GM12878 (cell line): ENCODE data around the gene ZNF212. TPM values are rescaled to one million over a fixed set of nuclear protein-coding genes. Genes with fewer than 3 reads are reported as not detected.

ENCODE experiments used
- ATAC-seq: fragments of 200-7000 bp; cut with Tn5 transposase; 3 replicates; pipeline ENCODE4 v1.9.1; 2020; ENCODE audit warnings: mild to moderate bottlenecking, moderate library complexity
- BruUV-seq: library from RNA; stranded (reverse); fragments of 400-500 nt; replicated peaks from 2 replicates; lab custom pipeline; 2021; lab: Mats Ljungman, UMichigan
- CTCF ChIA-PET: fragments of 300-600 bp; sonication (Branson Sonifier 250); formaldehyde crosslinking; extraction: SDS; loops from one replicate; lab custom pipeline; 2021; ENCODE audit warnings: inconsistent platforms; lab: Yijun Ruan, JAX
- POLR2A ChIA-PET: fragments of 350-600 bp; formaldehyde crosslinking; extraction: SDS; loops from one replicate; lab custom pipeline; 2021; ENCODE audit warnings: inconsistent platforms; lab: Charles Lee
- RAD21 ChIA-PET: fragments of 300-600 bp; sonication (Branson Sonifier 250); formaldehyde crosslinking; loops from one replicate; lab custom pipeline; 2023; ENCODE audit warnings: antibody characterized with exemption; ENCODE audit not compliant: unreplicated experiment; lab: Charles Lee
- SMC1A ChIA-PET: fragments of 300-600 bp; sonication (Branson Sonifier 250); formaldehyde crosslinking; loops from one replicate; lab custom pipeline; 2023; ENCODE audit not compliant: unreplicated experiment, uncharacterized antibody; lab: Charles Lee
- DNase-seq: peaks from one replicate; pipeline ENCODE4 v3.0.0-alpha.2; 2011; ENCODE audit warnings: low read depth, low spot score
- FAIRE-seq: peaks from 3 replicates; lab custom pipeline; 2011; peaks lifted over from hg19 to GRCh38; lab: Jason Lieb, UNC
- H2AFZ ChIP-seq: 2 replicates; pipeline ENCODE4 v1.6.0; 2011; ENCODE audit warnings: low read depth, low read length, control low read depth; ENCODE audit not compliant: control insufficient read depth
- H3K27ac ChIP-seq: 2 replicates; pipeline ENCODE4 v1.5.1; 2011; ENCODE audit warnings: control low read depth; ENCODE audit not compliant: control insufficient read depth, insufficient read depth
- H3K27me3 ChIP-seq, 2 experiments: replicated peaks in 1 of 2; 2 replicates each; pipeline versions ENCODE4 v1.6.0 to v1.6.1; 2011; ENCODE audit warnings: low read length in 1 of 2; ENCODE audit not compliant: control insufficient read depth in 2 of 2, insufficient read depth in 2 of 2
- H3K36me3 ChIP-seq, 2 experiments: 2 replicates each; pipeline ENCODE4 v1.5.1; 2011; ENCODE audit warnings: low read length in 1 of 2; ENCODE audit not compliant: control insufficient read depth in 2 of 2, insufficient read depth in 2 of 2
- H3K4me1 ChIP-seq: 2 replicates; pipeline ENCODE4 v1.6.1; 2011; ENCODE audit warnings: mild to moderate bottlenecking, low read length, moderate library complexity, mixed read lengths; ENCODE audit not compliant: control insufficient read depth, insufficient read depth
- H3K4me2 ChIP-seq: 2 replicates; pipeline ENCODE4 v1.6.0; 2011; ENCODE audit warnings: control low read depth; ENCODE audit not compliant: control insufficient read depth, insufficient read depth
- H3K4me3 ChIP-seq: fragments of 200-600 bp; sonication (generic); 2 replicates; pipeline ENCODE4 v1.5.1; 2016
- H3K79me2 ChIP-seq: 2 replicates; pipeline ENCODE4 v1.6.0; 2011; ENCODE audit warnings: low read length; ENCODE audit not compliant: control insufficient read depth, insufficient read depth
- H3K9ac ChIP-seq: 2 replicates; pipeline ENCODE4 v1.8.0; 2011; ENCODE audit warnings: low read length, control low read depth, mixed read lengths; ENCODE audit not compliant: control insufficient read depth, insufficient read depth
- H3K9me3 ChIP-seq: replicated peaks from 3 replicates; pipeline ENCODE4 v1.5.1; 2011; ENCODE audit warnings: mild to moderate bottlenecking, low read length; ENCODE audit not compliant: control insufficient read depth, insufficient read depth
- H4K20me1 ChIP-seq: 2 replicates; pipeline ENCODE4 v1.6.0; 2011; ENCODE audit not compliant: control insufficient read depth, insufficient read depth
- BACH1 ChIP-seq: fragments of 450-650 bp; IDR thresholded peaks from 2 replicates; pipeline ENCODE4 v1.6.1; 2017; ENCODE audit warnings: mild to moderate bottlenecking, borderline replicate concordance
- FOS ChIP-seq: IDR thresholded peaks from 3 replicates; pipeline ENCODE4 v1.6.1; 2011; ENCODE audit warnings: borderline replicate concordance; ENCODE audit not compliant: insufficient read length; ENCODE audit errors: extremely low read depth
- MXI1 ChIP-seq: fragments of 150-350 bp; IDR thresholded peaks from 2 replicates; pipeline ENCODE4 v1.6.1; 2011; ENCODE audit warnings: low read depth, mild to moderate bottlenecking, inconsistent platforms, low read length, improper control_type of control experiment
- NR2C1 ChIP-seq: fragments of 450-650 bp; IDR thresholded peaks from 2 replicates; pipeline ENCODE4 v1.6.1; 2017; ENCODE audit warnings: antibody characterized with exemption, mild to moderate bottlenecking, moderate library complexity
- POLR2A ChIP-seq: IDR thresholded peaks from 2 replicates; pipeline ENCODE4 v1.6.1; 2011; ENCODE audit warnings: low read depth, mild to moderate bottlenecking, low read length
- SMAD1 ChIP-seq: fragments of 450-650 bp; IDR thresholded peaks from 2 replicates; pipeline ENCODE4 v1.6.1; 2018; ENCODE audit warnings: mild to moderate bottlenecking, low read depth; ENCODE audit not compliant: partially characterized antibody
- SMAD5 ChIP-seq: IDR thresholded peaks from 2 replicates; pipeline ENCODE4 v1.6.1; 2016; ENCODE audit warnings: antibody characterized with exemption, low read depth
- YBX1 ChIP-seq: fragments of 450-650 bp; IDR thresholded peaks from 2 replicates; pipeline ENCODE4 v1.6.1; 2016; ENCODE audit warnings: antibody characterized with exemption
- ZNF207 ChIP-seq: fragments of 450-650 bp; IDR thresholded peaks from 2 replicates; pipeline ENCODE4 v1.6.1; 2014; ENCODE audit warnings: antibody characterized with exemption, mild to moderate bottlenecking, borderline replicate concordance
- WGBS: methylation state at CpG from one replicate; pipeline ENCODE4 v1.1.6; 2016; ENCODE audit warnings: low lambda C conversion rate; ENCODE audit not compliant: insufficient replicate concordance, insufficient coverage; ENCODE audit errors: missing lambda C conversion rate; 5-methylcytosine and 5-hydroxymethylcytosine counted together
- in situ Hi-C: fragments of 300-500 bp; cut with MboI; formaldehyde crosslinking; loops from 9 replicates; pipeline ENCODE4 v1.14.3; 2018; ENCODE audit warnings: mixed read lengths
- intact Hi-C: fragments of 100-400 bp; cut with micrococcal nuclease; formaldehyde crosslinking; loops from one replicate; pipeline ENCODE4 v1.14.2; 2022; ENCODE audit not compliant: unreplicated experiment
- polyA plus RNA-seq, 11 experiments: library from polyadenylated mRNA; depleted of rRNA in 4 of 11; unstranded in 6 of 11; stranded (reverse) in 5 of 11; fragments of >200 nt; fragmentation: Nextera tagmentation in 4 of 11; fragmentation: Illumina TruSeq in 1 of 11; extraction: Ambion mirVana in 4 of 11; extraction: Trizol in 1 of 11; gene quantifications; 1 replicate in 1 of 11; 2 replicates in 10 of 11; pipeline versions ENCODE4 v1.2.1 to v1.2.3, GENCODE V29; 2011 to 2016; ENCODE audit warnings: inconsistent platforms in 2 of 11, missing spikeins in 2 of 11, low read depth in 1 of 11
- total RNA-seq, 4 experiments: library from RNA; depleted of rRNA in 3 of 4; stranded (reverse); fragments of >200 nt in 3 of 4; fragmentation: Illumina TruSeq in 1 of 4; extraction: Trizol in 1 of 4; gene quantifications; 2 replicates each; pipeline versions ENCODE4 v1.2.1 to v1.2.3, GENCODE V29; 2013 to 2021
- TF ChIP-seq, protein P1 (sequence below): IDR thresholded peaks from 2 replicates; pipeline ENCODE4 v1.6.1; 2012; ENCODE audit warnings: low read length, inconsistent platforms
- TF ChIP-seq, protein P2 (sequence below): fragments of 450-650 bp; IDR thresholded peaks from 2 replicates; pipeline ENCODE4 v1.6.1; 2016; ENCODE audit warnings: mild to moderate bottlenecking, moderate library complexity, borderline replicate concordance

ZNF212 gene
- total and polyA plus RNA-seq, 10 of the 15 experiments (the other 5 are each of a cell fraction or from before 2014, with no cell fraction given), result 1.2 to 11.6 (median 5.4) TPM

DNA sequence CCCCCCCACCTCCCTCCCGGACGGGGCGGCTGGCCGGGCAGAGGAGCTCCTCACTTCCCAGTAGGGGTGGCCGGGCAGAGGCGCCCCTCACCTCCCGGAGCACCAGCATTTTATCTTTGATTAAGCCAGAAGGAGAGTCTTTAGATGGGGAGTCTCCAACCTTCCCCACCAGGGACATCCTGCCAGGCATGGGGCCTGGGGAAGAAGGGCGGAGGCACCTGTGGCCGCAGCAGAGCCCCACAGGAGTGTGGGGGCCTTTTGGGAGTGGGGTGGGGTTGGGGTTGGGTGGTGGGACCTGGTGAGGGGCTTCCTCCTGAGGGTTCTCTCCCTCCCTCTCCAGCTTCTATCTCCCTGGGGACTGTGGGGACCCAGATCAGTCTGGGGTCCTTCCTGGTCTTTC, 40.7 kb downstream of the ZNF212 start:
- BruUV-seq, result no TSS peak
- no peaks in the 10 kb centered on the region for H4K20me1 ChIP-seq
- POLR2A ChIA-PET, result no interaction called here
- H3K4me1 ChIP-seq, result peaks cover 9% of the 10 kb centered on the region
- SMC1A ChIA-PET, result no interaction called here
- CTCF ChIA-PET, result no interaction called here
- no peak overlapping the region for H3K9ac ChIP-seq
- no peak for TF ChIP-seq NR2C1
- no peak for TF ChIP-seq SMAD1
- TF ChIP-seq MXI1, result no peak
- TF ChIP-seq SMAD5, result no peak
- no peak for TF ChIP-seq ZNF207
- no peak for TF ChIP-seq FOS
- no peaks in the 10 kb centered on the region for H3K27me3 ChIP-seq
- H3K4me2 ChIP-seq, result no peak overlapping the region
- H3K9me3 ChIP-seq, result no peaks in the 10 kb centered on the region
- RAD21 ChIA-PET, result no interaction called here
- H3K79me2 ChIP-seq, result no peaks in the 10 kb centered on the region
- no peak for FAIRE-seq
- in situ Hi-C loops, result no loop called here
- ATAC-seq, result no peak
- H3K36me3 ChIP-seq, result peaks cover 8 to 15% of the 10 kb centered on the region in 2 experiments
- WGBS, result 100% methylated on average over 2 of the region's 9 CpGs
- no peak overlapping the region for H3K27ac ChIP-seq
- H2AFZ ChIP-seq, result no peak overlapping the region
- intact Hi-C loops, result no loop called here
- DNase-seq, result no peak
- no peak overlapping the region for H3K4me3 ChIP-seq

DNA sequence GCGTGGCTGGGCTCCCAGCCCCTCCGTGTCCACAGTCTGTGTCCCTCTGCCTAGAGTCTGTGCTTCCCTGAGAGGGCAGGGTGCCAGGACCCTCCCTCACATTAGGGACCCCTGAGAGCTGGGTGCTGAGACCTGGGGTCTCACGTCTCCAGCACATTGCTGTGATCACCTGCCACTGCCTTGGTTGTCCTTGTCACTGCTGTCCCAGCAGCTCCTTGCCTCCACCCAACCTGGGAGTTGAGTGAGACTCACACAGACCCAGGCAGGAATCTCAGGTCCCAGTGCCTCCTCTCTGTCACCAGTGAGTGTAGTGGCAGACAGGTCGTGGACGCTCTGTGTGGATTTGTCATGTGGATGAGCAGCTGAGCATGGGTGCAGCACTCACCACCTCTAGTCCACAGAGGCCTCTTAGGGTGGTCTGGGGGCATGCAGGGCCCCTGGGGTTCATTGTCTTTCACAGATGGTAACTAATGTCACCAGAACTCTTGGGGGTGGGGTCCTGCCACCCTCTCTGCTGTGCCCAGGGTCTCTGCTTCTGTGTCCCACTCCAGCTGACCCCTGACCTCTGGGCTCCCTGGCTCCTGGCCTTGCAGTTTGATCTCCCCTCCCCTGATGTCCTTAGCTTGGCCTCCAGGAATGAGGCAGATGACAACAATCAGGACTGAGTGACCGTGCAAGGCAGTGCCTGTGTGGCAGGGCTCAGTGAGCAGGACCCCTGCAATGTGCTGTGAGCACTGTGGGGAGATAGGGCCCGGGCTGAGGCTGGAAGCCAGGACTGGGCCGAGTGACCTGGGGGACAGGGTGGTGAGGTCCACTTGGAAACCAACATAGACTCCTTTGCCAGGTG, 41.4 kb downstream of the ZNF212 start:
- TF ChIP-seq BACH1, result no peak
- TF ChIP-seq POLR2A, result peak; percentile 26; the same call in 1 of the 2 replicates
- TF ChIP-seq, protein P1, sequence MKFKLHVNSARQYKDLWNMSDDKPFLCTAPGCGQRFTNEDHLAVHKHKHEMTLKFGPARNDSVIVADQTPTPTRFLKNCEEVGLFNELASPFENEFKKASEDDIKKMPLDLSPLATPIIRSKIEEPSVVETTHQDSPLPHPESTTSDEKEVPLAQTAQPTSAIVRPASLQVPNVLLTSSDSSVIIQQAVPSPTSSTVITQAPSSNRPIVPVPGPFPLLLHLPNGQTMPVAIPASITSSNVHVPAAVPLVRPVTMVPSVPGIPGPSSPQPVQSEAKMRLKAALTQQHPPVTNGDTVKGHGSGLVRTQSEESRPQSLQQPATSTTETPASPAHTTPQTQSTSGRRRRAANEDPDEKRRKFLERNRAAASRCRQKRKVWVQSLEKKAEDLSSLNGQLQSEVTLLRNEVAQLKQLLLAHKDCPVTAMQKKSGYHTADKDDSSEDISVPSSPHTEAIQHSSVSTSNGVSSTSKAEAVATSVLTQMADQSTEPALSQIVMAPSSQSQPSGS, result no peak
- TF ChIP-seq, protein P2, sequence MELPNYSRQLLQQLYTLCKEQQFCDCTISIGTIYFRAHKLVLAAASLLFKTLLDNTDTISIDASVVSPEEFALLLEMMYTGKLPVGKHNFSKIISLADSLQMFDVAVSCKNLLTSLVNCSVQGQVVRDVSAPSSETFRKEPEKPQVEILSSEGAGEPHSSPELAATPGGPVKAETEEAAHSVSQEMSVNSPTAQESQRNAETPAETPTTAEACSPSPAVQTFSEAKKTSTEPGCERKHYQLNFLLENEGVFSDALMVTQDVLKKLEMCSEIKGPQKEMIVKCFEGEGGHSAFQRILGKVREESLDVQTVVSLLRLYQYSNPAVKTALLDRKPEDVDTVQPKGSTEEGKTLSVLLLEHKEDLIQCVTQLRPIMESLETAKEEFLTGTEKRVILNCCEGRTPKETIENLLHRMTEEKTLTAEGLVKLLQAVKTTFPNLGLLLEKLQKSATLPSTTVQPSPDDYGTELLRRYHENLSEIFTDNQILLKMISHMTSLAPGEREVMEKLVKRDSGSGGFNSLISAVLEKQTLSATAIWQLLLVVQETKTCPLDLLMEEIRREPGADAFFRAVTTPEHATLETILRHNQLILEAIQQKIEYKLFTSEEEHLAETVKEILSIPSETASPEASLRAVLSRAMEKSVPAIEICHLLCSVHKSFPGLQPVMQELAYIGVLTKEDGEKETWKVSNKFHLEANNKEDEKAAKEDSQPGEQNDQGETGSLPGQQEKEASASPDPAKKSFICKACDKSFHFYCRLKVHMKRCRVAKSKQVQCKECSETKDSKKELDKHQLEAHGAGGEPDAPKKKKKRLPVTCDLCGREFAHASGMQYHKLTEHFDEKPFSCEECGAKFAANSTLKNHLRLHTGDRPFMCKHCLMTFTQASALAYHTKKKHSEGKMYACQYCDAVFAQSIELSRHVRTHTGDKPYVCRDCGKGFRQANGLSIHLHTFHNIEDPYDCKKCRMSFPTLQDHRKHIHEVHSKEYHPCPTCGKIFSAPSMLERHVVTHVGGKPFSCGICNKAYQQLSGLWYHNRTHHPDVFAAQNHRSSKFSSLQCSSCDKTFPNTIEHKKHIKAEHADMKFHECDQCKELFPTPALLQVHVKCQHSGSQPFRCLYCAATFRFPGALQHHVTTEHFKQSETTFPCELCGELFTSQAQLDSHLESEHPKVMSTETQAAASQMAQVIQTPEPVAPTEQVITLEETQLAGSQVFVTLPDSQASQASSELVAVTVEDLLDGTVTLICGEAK, result no peak
- no peak for TF ChIP-seq YBX1
- TF ChIP-seq, all 136 proteins: peak for 1
- WGBS, result 90% methylated on average over 8 of the region's 8 CpGs
- Histone ChIP-seq H3K27me3 (no peaks in the 10 kb centered on the region), H2AFZ (no peak overlapping the region), H3K4me1 (peaks cover 12% of the 10 kb centered on the region), H3K36me3 (peaks cover 8 to 12% of the 10 kb centered on the region in 2 experiments), H3K9me3 (no peaks in the 10 kb centered on the region), H4K20me1 (no peaks in the 10 kb centered on the region), H3K79me2 (no peaks in the 10 kb centered on the region), H3K4me3 (no peak overlapping the region), H3K9ac (no peak overlapping the region), H3K4me2 (no peak overlapping the region), H3K27ac (no peak overlapping the region)
- ChIA-PET CTCF (no interaction called here), RAD21 (no interaction called here), SMC1A (no interaction called here), POLR2A (no interaction called here)
- FAIRE-seq (no peak), ATAC-seq (no peak), DNase-seq (no peak)
- in situ Hi-C loops, result no loop called here
- no TSS peak for BruUV-seq
- intact Hi-C loops, result no loop called here
